Nephron (organoid): ENCODE measurements around the gene DMXL2.

Experiments
- H3K27ac Mint-ChIP-seq, 3 experiments: 2 replicates each; pipeline ENCODE4 v1.8.0; 2020; ENCODE audit warnings: mixed read lengths in 3 of 3, mild to moderate bottlenecking in 2 of 3, moderate library complexity in 1 of 3
- H3K27me3 Mint-ChIP-seq: 2 replicates; pipeline ENCODE4 v1.8.0; 2021; ENCODE audit warnings: low read depth, mild to moderate bottlenecking, moderate library complexity, mixed read lengths
- H3K36me3 Mint-ChIP-seq: 2 replicates; pipeline ENCODE4 v1.8.0; 2020; ENCODE audit warnings: low read depth, mixed read lengths
- H3K4me1 Mint-ChIP-seq: 2 replicates; pipeline ENCODE4 v1.8.0; 2020; ENCODE audit warnings: mixed read lengths
- H3K4me3 Mint-ChIP-seq, 3 experiments: 2 replicates each; pipeline ENCODE4 v1.8.0; 2020; ENCODE audit warnings: mild to moderate bottlenecking in 3 of 3, mixed read lengths in 3 of 3, moderate library complexity in 2 of 3
- H3K9me3 Mint-ChIP-seq: 2 replicates; pipeline ENCODE4 v1.8.0; 2020; ENCODE audit warnings: mixed read lengths
- CTCF ChIP-seq, 3 experiments: fragments of 200-600 bp; sonication (generic); IDR thresholded peaks; one replicate each; pipeline ENCODE4 v1.5.0; 2021; ENCODE audit warnings: antibody characterized with exemption in 3 of 3; ENCODE audit not compliant: unreplicated experiment in 3 of 3

Gene DMXL2

GRCh38 chr15:51622604-51623370 lies at the start of gene DMXL2:
Gene DMXL2 (minus strand): TSS chr15:51622771. CDS start chr15:51622545, 226 bp downstream.
- peaks cover 33% of the 10 kb centered on the region for H3K4me1 Mint-ChIP-seq
- H3K27me3 Mint-ChIP-seq, result no peaks in the 10 kb centered on the region
- H3K4me3 Mint-ChIP-seq, result peak within 1 kb of the TSS; percentile 93 to 96 (median 95)
- H3K9me3 Mint-ChIP-seq, result no peaks in the 10 kb centered on the region
- peak within 1 kb of the TSS; percentile 93 to 98 (median 95) for H3K27ac Mint-ChIP-seq
- TF ChIP-seq CTCF (IDR thresholded peaks at IDR 0.05; ENCODE audit: unreplicated experiment in 3 of 3), result no peak
- H3K36me3 Mint-ChIP-seq, result no peaks in the 10 kb centered on the region

- Mint-ChIP-seq H3K27me3 (peaks cover 27% of the 10 kb centered on the region), H3K4me1 (peaks cover 4% of the 10 kb centered on the region), H3K9me3 (no peaks in the 10 kb centered on the region), H3K4me3 (no peak overlapping the region), H3K36me3 (no peaks in the 10 kb centered on the region), H3K27ac (no peak overlapping the region)
- TF ChIP-seq CTCF (IDR thresholded peaks at IDR 0.05; ENCODE audit: unreplicated experiment in 3 of 3), result no peak
Observed at GRCh38 chr15:51672155-51672687, 49.6 kb upstream of the DMXL2 start.

- H3K4me1 Mint-ChIP-seq, result peaks cover 4% of the 10 kb centered on the region
- H3K36me3 Mint-ChIP-seq, result no peaks in the 10 kb centered on the region
- H3K9me3 Mint-ChIP-seq, result no peaks in the 10 kb centered on the region
- H3K27me3 Mint-ChIP-seq, result peaks cover 15% of the 10 kb centered on the region
- no peak for TF ChIP-seq CTCF (IDR thresholded peaks at IDR 0.05; ENCODE audit: unreplicated experiment in 3 of 3)
- no peak overlapping the region for H3K4me3 Mint-ChIP-seq
- no peak overlapping the region for H3K27ac Mint-ChIP-seq
Observed at GRCh38 chr15:51669381-51669780, 46.8 kb upstream of the DMXL2 start.

GRCh38 chr15:51668446-51668845 lies 45.9 kb upstream of the DMXL2 start:
- Mint-ChIP-seq H3K27ac (no peak overlapping the region), H3K4me3 (no peak overlapping the region), H3K4me1 (peaks cover 4% of the 10 kb centered on the region), H3K9me3 (no peaks in the 10 kb centered on the region), H3K36me3 (no peaks in the 10 kb centered on the region), H3K27me3 (peaks cover 13% of the 10 kb centered on the region)
- no peak for TF ChIP-seq CTCF (IDR thresholded peaks at IDR 0.05; ENCODE audit: unreplicated experiment in 3 of 3)

GRCh38 chr15:51667478-51667877 lies 44.9 kb upstream of the DMXL2 start:
- H3K27ac Mint-ChIP-seq, result no peak overlapping the region

More at GRCh38 chr15:51667478-51667877, 44.9 kb upstream of the DMXL2 start:
- H3K9me3 Mint-ChIP-seq, result no peaks in the 10 kb centered on the region
- TF ChIP-seq CTCF (IDR thresholded peaks at IDR 0.05; ENCODE audit: unreplicated experiment in 3 of 3), result no peak
- peaks cover 4% of the 10 kb centered on the region for H3K4me1 Mint-ChIP-seq
- peaks cover 6% of the 10 kb centered on the region for H3K27me3 Mint-ChIP-seq
- H3K36me3 Mint-ChIP-seq, result no peaks in the 10 kb centered on the region
- H3K4me3 Mint-ChIP-seq, result no peak overlapping the region
